GM12874 (cell line): Measurements from ENCODE around the gene PIGC.

Experiments used
- CTCF ChIP-seq: IDR thresholded peaks from 2 replicates; pipeline ENCODE4 v1.5.1; 2011; ENCODE audit warnings: low read depth, mild to moderate bottlenecking, control low read depth, low read length, moderate library complexity; ENCODE audit not compliant: insufficient read depth

The PIGC gene

GRCh38 chr1:172466795-172467407, 23.0 kb upstream of the PIGC start:
- TF ChIP-seq CTCF, result no peak

- no peak for TF ChIP-seq CTCF
Observed at GRCh38 chr1:172465617-172466016, 21.7 kb upstream of the PIGC start.

GRCh38 chr1:172460887-172461315, 17.0 kb upstream of the PIGC start:
- TF ChIP-seq CTCF, result no peak

GRCh38 chr1:172460177-172460576, 16.3 kb upstream of the PIGC start:
- TF ChIP-seq CTCF, result no peak

GRCh38 chr1:172457479-172458130, 13.7 kb upstream of the PIGC start:
- no peak for TF ChIP-seq CTCF

GRCh38 chr1:172456344-172456769, 12.5 kb upstream of the PIGC start:
- no peak for TF ChIP-seq CTCF

GRCh38 chr1:172455451-172455850, 11.6 kb upstream of the PIGC start:
- TF ChIP-seq CTCF, result no peak
